GM18526 (cell line): ENCODE measurements around the gene CPXM2.

Source experiments
- POLR2A ChIP-seq: IDR thresholded peaks from 3 replicates; pipeline ENCODE4 v1.6.1; 2011; ENCODE audit not compliant: insufficient read length; ENCODE audit errors: extremely low read depth

The CPXM2 gene

GRCh38 chr10:123891144-123892071 lies at the start of gene CPXM2:
TSS of gene CPXM2 (minus strand) at chr10:123891807. CDS start at chr10:123891659, 148 bp downstream.
- TF ChIP-seq POLR2A = no peak

- no peak for TF ChIP-seq POLR2A
Observed at GRCh38 chr10:123939591-123939990, 48.0 kb upstream of the CPXM2 start.

- TF ChIP-seq POLR2A = no peak
Observed at GRCh38 chr10:123938890-123939289, 47.3 kb upstream of the CPXM2 start.

DNA sequence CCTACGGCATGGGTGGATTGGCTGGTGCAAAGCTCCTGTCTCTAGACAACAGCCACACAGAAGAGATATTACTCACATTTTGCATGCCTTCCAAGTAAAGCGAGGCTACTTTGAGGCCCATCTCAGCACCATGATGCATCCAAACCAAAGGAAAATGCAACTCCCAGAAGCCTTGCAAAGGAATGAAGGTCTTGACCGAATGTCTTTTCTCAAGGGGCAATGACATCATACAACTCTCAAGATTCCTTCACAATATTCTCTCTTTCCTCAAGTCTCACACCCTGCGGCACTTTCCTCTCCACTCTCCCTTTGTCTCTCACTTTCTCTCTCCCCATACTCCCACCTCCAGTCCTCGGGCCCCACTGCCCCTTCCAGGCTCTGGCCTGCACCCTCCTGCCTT lies 44.8 kb upstream of the CPXM2 start:
- TF ChIP-seq POLR2A = no peak

GRCh38 chr10:123935680-123936079 lies 44.1 kb upstream of the CPXM2 start:
- no peak for TF ChIP-seq POLR2A

- no peak for TF ChIP-seq POLR2A
Observed at GRCh38 chr10:123934846-123935245, 43.2 kb upstream of the CPXM2 start.

GRCh38 chr10:123930340-123931001 lies 38.9 kb upstream of the CPXM2 start:
- no peak for TF ChIP-seq POLR2A

DNA sequence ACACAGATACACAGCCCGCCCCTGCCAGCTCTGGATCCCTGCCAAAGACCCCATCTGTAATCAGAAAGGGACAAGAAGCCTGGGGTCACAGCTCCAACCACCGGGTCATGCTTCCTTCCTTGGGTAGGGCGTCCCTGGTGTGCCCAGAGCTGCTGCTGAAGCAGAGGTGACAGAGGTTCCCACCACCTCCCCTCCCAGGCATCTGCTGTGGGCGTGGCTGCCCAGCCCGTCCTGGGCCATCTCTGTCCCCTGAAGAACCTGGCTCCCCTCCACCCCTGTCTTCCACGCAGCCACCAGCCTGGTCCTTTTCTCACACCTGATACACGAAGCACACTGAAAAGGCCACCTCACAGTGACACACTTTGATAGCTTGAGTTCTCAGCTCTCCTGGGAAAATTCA lies 38.2 kb upstream of the CPXM2 start:
- no peak for TF ChIP-seq POLR2A

DNA sequence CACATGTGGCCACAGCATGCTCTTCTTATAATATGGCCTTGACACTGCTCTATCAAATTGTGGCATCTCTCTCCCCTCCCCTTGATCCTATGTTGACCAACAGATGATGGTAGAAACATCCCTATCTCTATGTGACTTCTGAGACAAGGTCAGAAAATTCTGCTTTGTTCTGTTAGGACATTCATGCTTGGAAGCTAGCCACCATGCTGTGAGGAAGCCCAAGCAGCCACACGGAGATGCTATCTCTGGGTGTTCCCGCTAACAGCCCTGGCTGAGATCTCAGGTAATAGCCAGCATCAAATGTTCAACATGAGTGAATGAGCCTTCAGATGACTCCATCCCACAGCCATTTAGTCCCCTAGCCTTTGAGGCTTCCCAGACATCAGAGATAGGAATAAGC lies 36.8 kb upstream of the CPXM2 start:
- no peak for TF ChIP-seq POLR2A

GRCh38 chr10:123926401-123927264 lies 35.0 kb upstream of the CPXM2 start:
- no peak for TF ChIP-seq POLR2A

DNA sequence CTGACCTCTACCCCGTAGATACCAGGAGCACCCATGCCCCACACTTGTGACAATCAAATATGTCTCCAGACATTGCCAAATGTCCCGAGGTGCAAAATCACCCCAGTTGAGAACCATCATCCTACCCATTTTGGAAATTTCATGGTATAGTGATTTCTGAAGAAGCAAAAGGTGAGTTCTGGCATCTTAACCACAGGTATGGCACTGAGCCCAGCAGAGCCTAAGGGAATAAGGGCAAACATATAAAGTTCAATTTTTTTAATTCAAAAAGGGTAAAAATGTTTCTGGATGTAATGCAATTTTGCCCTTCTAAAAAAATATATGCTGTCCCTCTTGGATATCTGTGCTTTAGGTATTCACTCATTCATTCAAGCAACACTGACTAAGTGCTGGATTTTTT lies 30.5 kb upstream of the CPXM2 start:
- no peak for TF ChIP-seq POLR2A

- no peak for TF ChIP-seq POLR2A
Observed at GRCh38 chr10:123916775-123917174, 25.2 kb upstream of the CPXM2 start.

GRCh38 chr10:123913688-123914268 lies 22.2 kb upstream of the CPXM2 start:
- no peak for TF ChIP-seq POLR2A

DNA sequence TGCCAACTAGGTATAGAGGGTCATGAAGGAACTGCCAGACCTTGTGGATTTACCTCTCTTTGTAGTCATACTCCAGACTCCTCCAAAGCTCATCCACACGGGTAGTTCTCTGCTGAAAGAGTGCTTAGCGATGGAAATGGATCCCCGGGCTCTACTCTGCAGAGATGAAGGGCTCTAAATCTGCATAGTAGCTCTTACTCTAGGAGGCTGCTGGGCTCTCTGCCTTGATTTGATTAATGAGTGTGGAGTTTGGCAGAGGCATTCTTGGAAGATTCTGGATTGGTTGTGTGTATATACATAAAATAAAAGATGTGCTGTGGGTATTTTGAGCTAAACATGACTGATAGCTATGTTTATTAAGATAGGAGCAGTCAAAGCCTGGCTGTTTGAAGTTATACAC lies 21.3 kb upstream of the CPXM2 start:
- no peak for TF ChIP-seq POLR2A

DNA sequence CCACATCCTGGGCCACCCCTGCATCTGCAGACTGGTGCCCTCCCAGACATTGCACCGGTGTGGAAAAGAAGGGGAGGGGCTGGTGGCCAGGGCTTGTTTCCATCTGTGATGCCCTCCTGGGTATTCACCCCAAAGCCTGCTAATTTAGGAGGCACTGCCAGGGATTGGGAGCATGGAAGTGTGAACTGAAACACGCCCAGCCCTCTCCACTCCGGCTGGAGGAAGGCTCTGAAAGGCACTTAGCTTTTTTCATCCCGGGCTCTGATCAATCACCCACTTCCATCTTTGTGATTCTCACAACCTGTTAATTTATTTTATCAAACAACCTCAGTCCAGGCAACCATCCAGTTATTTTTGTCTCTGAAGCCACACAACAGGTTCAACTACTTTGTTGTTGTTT lies 20.9 kb upstream of the CPXM2 start:
- TF ChIP-seq POLR2A = no peak
